HT1080 (cell line): ENCODE results near the gene FZR1. TPM values are rescaled to one million over a fixed set of nuclear protein-coding genes. Genes with fewer than 3 reads are reported as not detected.
"Not testable (repeated sequence)": the region's sequence is repeated elsewhere in the genome, so short reads cannot be mapped to it uniquely, and the experiment has no call there.

Source experiments
- DNase-seq: peaks from one replicate; pipeline ENCODE4 v3.0.0-alpha.2; 2015; ENCODE audit warnings: low read depth
- total RNA-seq: library from RNA; depleted of rRNA; stranded (reverse); fragments of >200 nt; shearing (Covaris generic); gene quantifications from 2 replicates; pipeline ENCODE4 v1.2.3, GENCODE V29; 2014

Gene FZR1
- total RNA-seq, 1 experiment from 2014 or later = 73.5 TPM

GRCh38 chr19:3494559-3494958 is 11.6 kb upstream of the FZR1 start:
- no peak for DNase-seq

DNA sequence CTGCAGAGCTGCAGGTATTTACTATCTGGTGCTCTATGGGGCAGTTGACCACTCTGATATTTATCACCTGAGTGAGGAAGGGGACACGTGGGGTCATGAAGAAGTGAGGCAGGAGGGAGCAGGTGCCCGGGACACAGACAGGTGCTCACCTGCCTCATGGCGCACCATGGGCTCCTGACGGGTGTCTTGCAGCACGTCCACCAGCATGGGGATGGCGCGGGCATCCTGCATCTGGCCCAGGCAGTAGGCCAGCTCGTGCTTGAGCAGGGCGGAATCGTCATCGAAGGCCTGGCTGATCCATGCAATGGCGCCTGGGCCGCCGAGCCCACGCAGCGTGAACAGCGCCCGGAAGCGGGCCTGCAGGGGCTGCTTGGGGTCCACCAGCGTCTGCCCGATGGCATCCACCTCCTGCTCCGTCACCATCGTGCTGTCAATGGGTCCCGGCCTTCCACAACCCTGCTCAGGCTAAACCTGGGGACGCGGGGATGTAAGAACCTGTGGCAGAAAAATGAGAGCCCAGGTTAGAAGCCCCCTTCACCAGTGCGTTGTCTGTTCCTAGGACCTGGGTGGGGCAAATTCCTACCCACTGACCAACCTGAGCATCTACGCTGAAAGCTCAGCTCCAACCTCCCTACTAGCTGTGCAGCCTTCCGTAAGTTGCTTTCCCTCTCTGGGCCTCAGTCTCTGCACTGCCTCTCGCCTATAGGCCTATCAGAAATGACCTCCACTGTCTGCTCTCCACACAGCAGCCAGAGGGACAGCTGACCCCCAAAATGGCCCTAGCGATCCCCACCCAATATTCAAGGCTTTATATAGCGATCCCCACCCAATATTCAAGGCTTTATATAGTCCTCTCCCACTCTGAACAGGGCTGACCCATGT is 9.5 kb upstream of the FZR1 start:
- DNase-seq = no peak

DNA sequence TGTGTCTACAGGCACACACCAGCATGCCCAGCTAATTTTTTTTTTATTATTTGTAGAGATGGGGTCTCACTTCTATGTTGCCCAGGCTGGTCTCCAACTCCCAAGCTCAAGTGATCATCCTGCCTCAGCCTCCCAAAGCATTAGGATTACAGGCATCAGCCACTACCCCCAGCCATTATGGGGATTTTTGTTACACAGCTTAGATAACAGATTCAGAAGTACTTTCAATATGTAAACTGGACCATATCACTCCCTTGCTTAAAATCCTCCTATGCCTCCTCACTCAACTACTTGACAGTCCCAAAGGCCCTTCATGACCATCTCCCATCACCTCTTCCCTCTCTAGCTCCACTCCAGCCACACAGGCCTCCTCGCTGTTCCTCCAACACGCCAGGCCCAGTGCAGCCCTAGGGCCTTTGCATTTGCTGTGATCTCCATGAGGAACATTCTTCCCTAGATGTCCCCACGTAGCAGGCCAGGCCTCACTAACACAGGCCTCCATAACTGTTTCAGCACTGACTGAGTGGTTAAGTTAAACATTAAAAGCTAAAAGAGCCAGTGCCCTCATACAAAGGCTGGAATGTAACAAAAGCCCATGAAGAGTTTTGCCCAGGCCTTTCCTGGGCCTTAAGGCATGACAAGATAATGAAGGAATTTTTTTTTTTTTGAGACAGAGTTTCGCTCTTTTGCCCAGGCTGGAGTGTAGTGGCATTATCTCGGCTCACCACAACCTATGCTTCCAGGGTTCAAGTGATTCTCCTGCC is 8.2 kb upstream of the FZR1 start:
- no peak for DNase-seq

DNA sequence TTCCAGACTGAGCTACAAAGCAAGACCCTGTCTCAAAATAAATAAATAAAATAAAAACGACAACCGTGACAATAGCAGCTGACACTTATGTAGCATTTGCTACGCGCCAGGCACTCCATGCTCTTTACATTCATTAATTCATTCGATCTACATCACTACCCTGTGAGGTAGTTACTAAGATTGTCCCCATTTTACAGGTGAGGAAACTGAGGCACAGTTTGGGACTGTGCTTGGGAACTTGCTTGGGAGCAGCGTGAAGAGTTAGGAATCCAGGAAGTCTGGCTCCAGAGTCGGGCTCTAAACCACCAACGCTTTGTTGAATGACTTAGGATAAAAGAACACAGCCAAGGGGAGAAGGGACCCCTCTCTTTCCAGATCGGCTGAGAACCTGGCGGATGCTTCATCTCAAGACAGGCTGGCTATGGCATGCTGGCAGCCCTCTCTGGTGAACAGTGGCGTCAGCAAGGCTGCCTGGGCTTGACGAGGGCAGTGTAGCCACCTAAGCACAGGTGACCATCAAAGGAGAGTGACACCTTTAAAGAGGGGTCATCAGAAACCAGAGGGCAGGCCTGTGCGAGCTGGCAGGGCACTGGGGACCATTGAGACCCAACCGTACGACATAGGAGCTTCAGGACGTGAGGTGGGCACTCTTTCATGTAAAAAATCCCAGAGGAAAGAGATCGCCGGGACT is 6.2 kb upstream of the FZR1 start:
- DNase-seq = no peak

GRCh38 chr19:3500429-3501101 is 5.5 kb upstream of the FZR1 start, which contains the start of gene DOHH:
Gene DOHH, minus strand, starts transcription at chr19:3500674. Its CDS starts 3,860 bp downstream, at chr19:3496814.
- DNase-seq = peak; percentile 90

DNA sequence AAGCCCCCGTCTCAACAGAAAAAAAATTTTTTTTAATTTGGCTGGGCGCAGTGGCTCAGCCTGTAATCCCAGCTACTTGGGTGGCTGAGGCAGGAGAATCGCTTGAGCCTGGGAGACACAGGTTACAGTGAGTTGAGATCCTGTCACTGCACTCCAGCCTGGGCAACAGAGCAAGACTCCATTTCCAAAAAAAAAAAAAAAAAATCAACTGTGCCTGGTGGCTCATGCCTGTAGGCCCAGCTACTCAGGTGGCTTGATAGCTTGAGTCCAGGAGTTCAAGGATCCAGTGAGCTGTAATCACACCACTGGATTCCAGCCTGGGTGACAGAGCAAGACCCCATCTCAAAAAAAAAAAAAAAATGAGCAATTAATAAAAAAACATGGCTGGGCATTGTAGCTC is 4.3 kb upstream of the FZR1 start:
- DNase-seq = no peak

GRCh38 chr19:3503036-3503572 is 3.0 kb upstream of the FZR1 start:
- DNase-seq = no peak

GRCh38 chr19:3504735-3505134 is 1.4 kb upstream of the FZR1 start:
- no peak for DNase-seq

- no peak for DNase-seq
Measured at GRCh38 chr19:3506384-3507340, 551 bp downstream of the FZR1 start.

DNA sequence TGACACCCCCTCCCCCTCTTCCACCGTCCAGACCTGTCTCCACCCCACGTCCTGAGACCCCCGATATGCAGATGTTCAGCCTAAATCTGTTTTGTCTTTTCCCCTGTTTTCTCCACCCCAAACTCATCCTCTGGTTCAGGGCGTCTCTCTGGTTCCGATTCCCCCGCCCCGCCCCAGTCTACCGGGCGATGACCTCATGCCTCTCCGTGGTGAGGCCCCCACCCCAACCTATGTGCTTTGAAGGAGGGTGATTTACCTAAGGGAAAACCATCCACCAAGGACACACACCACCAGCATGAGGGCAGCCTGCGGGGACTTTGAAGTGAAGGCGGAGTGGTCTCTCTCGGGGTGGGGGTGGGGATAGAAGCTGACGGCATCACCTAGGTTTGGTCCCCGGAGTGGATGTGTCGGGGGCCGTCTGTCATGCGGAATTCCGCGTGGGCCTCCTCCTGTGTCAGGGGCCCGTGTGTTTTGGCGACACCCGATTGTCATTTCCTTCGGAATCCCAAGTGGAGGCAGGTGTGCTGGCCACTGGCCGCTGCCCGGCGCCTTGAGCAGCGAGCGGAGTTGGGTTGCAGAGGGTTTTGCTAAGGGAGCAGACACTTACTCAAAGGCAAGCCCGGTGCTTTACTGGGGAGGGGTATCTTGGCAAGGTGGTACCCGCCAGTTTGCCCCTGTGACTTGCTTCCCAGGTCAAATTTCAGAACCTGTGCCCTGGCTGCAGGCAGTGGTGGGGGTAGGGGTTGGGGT is 1.4 kb downstream of the FZR1 start:
- DNase-seq = no peak

GRCh38 chr19:3508121-3508661 is 2.1 kb downstream of the FZR1 start:
- not testable (repeated sequence) for DNase-seq

DNA sequence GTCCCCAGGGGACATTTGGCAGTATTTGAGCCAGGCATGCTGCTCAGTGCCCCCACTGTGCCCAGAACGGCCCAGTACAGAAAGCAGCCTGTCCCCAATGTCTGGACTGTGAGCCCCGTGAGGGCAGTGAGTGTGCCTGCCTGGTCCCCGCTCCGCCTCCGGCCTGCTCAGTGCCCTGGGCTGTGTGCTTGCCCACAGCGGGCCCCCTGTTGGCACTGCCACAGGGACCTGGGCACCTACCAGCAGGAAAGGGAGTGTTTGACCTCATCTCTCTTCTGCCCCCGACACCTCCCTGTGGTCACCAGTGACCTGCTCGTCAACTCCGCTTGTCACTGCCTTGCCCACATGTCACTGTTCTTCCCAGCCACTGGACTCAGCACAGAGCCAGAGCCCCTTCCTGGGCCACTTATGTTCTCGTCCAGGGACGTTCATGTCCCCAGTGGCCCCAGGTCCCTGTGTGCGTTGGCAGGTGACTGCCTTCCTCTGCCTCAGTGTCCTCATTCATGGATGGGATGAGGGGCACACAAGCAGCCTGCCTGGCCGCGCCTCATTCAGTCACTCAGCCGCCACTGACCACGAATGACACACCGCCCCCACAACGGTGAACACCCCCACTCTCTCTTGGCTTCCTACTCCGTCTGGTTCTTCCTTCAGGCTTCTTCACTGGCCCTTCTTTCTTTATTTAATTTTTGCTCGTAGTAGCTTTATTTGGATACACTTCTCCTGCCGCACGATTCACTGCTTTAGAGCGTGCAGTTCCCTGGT is 2.8 kb downstream of the FZR1 start:
- peak; percentile 24 for DNase-seq

- peak; percentile 69 for DNase-seq
Measured at GRCh38 chr19:3509566-3509989, 3.5 kb downstream of the FZR1 start.

DNA sequence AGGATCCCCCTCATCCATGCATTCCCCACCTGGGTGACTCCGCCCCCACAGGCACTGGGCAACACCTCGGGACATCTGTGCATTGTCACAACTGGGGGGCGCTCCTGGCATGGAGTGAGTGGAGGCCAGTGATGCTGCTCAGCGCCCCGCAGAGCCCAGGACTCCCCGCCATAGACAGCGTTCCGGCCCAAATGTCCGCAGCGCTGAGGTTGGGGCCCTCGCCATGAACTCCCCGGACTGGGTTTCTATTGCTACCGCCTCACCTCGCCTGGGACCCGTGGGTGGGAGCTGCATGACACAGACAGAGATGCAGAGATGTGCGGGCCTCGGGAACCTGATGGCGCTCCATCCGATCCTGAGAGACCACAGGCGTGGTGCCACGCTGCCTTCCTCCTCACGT is 4.6 kb downstream of the FZR1 start:
- DNase-seq = no peak

GRCh38 chr19:3511506-3512251 is 5.6 kb downstream of the FZR1 start:
- DNase-seq = no peak

GRCh38 chr19:3512562-3513228 is 6.6 kb downstream of the FZR1 start:
- DNase-seq = no peak
